GM18867 (cell line): ENCODE measurements around the gene NRIP1.

Source experiments
- ATAC-seq: cut with Tn5 transposase; IDR thresholded peaks from one replicate; pipeline ENCODE4 v1.9.1; 2021; ENCODE audit warnings: mild to moderate bottlenecking, moderate library complexity; ENCODE audit not compliant: unreplicated experiment

Gene NRIP1, protein sequence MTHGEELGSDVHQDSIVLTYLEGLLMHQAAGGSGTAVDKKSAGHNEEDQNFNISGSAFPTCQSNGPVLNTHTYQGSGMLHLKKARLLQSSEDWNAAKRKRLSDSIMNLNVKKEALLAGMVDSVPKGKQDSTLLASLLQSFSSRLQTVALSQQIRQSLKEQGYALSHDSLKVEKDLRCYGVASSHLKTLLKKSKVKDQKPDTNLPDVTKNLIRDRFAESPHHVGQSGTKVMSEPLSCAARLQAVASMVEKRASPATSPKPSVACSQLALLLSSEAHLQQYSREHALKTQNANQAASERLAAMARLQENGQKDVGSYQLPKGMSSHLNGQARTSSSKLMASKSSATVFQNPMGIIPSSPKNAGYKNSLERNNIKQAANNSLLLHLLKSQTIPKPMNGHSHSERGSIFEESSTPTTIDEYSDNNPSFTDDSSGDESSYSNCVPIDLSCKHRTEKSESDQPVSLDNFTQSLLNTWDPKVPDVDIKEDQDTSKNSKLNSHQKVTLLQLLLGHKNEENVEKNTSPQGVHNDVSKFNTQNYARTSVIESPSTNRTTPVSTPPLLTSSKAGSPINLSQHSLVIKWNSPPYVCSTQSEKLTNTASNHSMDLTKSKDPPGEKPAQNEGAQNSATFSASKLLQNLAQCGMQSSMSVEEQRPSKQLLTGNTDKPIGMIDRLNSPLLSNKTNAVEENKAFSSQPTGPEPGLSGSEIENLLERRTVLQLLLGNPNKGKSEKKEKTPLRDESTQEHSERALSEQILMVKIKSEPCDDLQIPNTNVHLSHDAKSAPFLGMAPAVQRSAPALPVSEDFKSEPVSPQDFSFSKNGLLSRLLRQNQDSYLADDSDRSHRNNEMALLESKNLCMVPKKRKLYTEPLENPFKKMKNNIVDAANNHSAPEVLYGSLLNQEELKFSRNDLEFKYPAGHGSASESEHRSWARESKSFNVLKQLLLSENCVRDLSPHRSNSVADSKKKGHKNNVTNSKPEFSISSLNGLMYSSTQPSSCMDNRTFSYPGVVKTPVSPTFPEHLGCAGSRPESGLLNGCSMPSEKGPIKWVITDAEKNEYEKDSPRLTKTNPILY (N-terminal part only)

GRCh38 chr21:15064576-15065391, at the start of gene NRIP1:
TSS of gene NRIP1 (minus strand) at chr21:15065000. CDS start at chr21:14968192, 96,808 bp downstream.
- ATAC-seq = peak; percentile 91

GRCh38 chr21:15112858-15113257, 48.1 kb upstream of the NRIP1 start:
- no peak for ATAC-seq

GRCh38 chr21:15108801-15109200, 44.0 kb upstream of the NRIP1 start:
- no peak for ATAC-seq

DNA sequence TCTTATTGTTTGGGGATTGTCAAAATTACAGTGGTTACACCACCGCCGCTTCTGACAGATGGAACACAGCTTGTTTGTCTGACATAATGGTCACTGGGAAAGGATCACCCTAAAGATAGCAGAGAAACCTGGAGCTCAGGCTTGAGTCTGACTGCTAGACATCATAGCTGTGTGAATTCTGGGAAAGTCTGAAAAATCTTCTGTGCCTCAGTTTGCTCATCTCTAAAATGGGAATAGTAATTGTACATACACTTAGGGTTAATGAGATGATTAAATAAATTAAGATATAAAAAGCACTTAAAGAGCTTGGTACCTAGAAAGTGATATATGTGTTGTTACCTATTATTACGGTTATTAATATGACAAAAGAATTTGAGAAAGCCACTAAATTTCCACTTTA, 39.7 kb upstream of the NRIP1 start:
- ATAC-seq = no peak

DNA sequence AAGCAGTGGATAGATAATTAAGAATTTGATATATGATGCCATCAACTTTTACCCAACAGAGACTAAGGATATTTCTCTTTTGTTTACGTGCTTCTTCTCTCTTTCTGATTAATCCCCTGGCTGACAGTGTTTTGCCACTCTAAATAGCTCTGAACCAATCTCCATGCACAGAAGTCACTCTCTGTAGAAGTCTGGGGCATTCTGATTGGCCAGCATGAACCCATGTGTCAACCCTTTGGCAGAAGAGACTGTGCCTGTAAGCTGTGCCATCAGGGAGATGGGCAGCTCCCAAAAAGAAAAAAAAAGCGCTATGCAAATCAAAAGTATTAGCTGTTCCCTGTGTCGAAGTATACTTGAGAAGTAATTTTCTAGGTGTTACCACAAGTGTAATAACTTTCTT, 34.1 kb upstream of the NRIP1 start:
- ATAC-seq = no peak

- no peak for ATAC-seq
Measured at GRCh38 chr21:15098181-15098580, 33.4 kb upstream of the NRIP1 start.

DNA sequence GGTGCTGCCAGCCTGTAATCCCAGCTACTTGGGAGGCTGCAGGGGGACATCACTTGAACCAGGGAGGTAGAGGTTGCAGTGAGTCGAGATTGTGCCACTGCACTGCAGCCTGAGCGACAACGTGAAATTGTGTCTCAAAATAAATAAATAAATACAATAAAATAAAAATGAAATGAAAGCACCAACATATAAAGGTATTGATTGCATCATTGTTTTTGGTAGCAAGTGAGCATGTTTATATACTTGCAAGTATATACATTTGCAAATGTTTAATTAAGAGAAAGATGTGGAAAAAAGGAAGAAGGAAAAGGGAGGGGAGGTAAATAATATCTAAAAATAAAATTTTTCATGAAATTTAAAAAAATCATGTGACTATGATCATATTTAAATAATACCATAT, 32.8 kb upstream of the NRIP1 start:
- no peak for ATAC-seq

DNA sequence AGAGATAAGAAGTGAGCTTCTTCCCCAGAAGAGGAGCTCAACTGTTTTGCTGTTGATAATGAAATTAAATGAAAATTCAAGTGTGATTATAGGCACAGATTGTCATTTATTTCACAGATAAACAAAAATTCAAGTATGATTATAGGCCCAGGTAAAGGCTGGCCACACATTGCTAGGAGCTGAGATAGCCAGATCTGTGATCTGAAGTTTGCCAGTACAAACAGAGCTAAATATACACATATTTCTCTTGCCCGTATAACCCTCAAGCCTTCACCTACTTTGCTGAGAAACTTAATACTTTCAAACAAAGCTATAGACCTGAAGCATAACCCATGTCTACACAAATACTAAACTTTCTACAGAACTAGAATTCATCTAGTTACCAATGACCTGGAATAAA, 31.3 kb upstream of the NRIP1 start:
- no peak for ATAC-seq

GRCh38 chr21:15095326-15095725, 30.5 kb upstream of the NRIP1 start:
- ATAC-seq = no peak

GRCh38 chr21:15094706-15095105, 29.9 kb upstream of the NRIP1 start:
- ATAC-seq = no peak

DNA sequence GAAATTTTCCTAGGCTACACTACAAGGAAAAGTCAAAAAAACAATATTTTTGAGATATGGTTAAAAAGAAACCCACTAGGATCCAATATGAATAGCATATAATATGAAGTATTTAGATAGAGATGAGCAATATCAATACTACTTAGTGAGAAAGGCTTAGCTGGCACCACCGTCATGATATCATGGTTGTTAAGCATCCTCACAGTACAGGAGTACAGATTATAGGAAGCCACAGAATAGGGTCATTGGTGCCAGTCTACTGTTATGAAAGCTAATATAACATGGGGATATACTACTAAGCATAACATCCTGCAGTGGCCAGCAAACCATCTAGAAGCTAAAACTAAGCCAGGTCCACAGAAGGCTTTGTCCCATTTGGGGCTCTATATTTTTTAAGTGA, 28.4 kb upstream of the NRIP1 start:
- no peak for ATAC-seq

- no peak for ATAC-seq
Measured at GRCh38 chr21:15092745-15093144, 27.9 kb upstream of the NRIP1 start.

DNA sequence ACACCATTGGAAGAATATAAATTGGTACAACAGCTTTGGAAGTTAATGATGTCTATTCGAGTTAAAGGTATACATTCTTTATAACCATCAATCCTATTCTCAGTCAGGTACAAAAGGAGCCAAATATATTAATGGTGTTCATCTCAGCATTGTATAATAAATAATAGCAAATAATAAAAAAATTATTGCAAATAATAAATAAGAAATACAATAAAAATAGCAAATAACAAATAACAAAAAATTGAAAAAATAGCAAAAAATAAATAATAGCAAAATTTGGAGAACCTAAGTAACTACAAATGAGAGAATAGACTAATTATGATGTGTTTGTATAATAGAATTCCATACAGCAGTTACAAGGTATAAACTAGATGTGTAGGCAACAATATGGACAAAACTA, 25.6 kb upstream of the NRIP1 start:
- ATAC-seq = no peak

GRCh38 chr21:15088488-15088887, 23.7 kb upstream of the NRIP1 start:
- ATAC-seq = no peak

- no peak for ATAC-seq
Measured at GRCh38 chr21:15084668-15085067, 19.9 kb upstream of the NRIP1 start.

DNA sequence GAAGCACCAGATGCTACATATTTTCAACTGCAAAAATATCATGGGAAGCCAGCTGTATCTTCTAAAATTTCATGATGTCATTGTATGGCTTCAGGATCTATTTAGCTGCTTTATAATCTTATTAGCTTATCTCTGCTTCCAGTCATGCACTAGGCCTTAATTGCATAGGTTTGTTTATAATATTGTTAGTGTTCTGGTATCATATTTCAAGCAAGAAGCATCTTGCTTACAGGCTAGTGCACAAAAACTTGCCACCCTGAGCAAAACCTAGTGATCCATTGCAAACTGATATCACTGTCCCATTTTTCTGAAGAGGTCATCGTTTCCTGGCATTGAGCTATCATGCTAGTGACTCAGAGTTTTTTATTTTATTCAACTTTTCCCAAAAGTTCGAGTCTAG, 15.7 kb upstream of the NRIP1 start:
- no peak for ATAC-seq

GRCh38 chr21:15079269-15079668, 14.5 kb upstream of the NRIP1 start:
- no peak for ATAC-seq

DNA sequence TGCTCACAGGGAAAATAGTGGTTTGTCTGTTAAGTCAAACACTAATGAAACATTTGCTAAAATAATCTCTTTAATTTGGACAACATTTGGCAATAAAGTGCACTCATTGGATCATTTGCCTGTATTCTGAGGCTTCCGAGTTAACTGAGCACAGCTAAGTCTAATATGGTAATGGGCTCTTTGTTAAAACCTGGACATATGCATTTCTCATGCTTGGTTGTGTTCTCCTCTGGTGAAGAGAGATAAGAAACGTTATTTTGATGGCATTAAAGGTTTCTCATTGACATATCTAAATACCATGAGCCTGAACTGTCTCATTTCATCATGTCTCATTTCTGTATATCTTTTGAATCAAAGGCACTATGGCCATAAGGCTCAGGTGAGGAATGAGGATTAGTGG, 13.4 kb upstream of the NRIP1 start:
- ATAC-seq = no peak

GRCh38 chr21:15077529-15078145, 12.8 kb upstream of the NRIP1 start:
- ATAC-seq = no peak

DNA sequence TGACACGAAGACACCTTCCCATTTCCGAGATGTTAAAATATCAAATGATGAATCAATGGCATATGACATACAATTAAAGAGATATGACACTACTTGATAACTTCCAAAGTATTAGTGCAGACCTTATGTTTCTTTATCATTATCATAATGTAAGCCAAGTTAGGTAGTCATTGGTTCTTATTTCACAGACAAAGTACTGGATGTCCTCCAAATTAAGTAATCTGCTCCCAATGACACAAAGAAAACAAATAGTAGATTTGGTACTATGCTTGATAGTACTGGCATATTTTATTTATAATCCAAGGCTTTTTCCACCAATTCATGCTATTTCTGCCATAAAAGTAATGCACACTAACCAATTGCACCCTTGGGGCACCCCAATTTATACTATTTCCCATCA, 11.9 kb upstream of the NRIP1 start:
- ATAC-seq = no peak
